Measurements from ENCODE around the gene ARHGAP24. TPM values are rescaled to one million over a fixed set of nuclear protein-coding genes. Genes with fewer than 3 reads are reported as not detected.

ARHGAP24 gene
- total and polyA plus RNA-seq, 3 donors from 2014 or later: 5.7 to 9.9 (median 9.4) TPM

DNA sequence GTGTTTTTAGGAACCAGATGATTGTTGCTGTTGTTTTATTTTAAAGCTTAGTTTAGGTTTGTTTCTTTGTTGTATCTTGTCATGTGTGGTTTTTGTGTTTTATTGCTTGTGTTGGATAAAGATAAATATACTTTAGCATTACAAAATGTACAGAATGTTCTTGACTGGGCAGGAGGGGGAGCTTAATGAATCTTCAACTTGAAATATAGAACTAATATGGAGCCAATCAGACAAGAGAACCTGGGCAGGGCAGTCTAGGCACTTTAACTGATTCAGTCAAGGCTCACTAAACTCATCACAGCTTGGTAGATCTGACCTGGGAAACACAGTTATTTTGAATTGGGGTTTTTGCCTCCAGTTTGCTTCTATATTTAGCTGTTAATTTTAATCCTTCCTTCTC, 304.2 kb downstream of the ARHGAP24 start:
- intact Hi-C loops (cut with DNase I; ENCODE audit: low total_unique reads): no loop called here
- Histone ChIP-seq H3K27me3 (no peaks in the 10 kb centered on the region), H3K4me3 (peak overlapping the region in 1 of 2 donors; percentile 16), H3K27ac (peak overlapping the region; percentile 23 to 34), H3K36me3 (ENCODE audit: low read depth, missing control alignments) (no peaks in the 10 kb centered on the region), H3K9me3 (no peaks in the 10 kb centered on the region), H3K4me1 (no peaks in the 10 kb centered on the region)
- TF ChIP-seq, protein P1, sequence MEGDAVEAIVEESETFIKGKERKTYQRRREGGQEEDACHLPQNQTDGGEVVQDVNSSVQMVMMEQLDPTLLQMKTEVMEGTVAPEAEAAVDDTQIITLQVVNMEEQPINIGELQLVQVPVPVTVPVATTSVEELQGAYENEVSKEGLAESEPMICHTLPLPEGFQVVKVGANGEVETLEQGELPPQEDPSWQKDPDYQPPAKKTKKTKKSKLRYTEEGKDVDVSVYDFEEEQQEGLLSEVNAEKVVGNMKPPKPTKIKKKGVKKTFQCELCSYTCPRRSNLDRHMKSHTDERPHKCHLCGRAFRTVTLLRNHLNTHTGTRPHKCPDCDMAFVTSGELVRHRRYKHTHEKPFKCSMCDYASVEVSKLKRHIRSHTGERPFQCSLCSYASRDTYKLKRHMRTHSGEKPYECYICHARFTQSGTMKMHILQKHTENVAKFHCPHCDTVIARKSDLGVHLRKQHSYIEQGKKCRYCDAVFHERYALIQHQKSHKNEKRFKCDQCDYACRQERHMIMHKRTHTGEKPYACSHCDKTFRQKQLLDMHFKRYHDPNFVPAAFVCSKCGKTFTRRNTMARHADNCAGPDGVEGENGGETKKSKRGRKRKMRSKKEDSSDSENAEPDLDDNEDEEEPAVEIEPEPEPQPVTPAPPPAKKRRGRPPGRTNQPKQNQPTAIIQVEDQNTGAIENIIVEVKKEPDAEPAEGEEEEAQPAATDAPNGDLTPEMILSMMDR (IDR thresholded peaks at IDR 0.05): no peak
- no peak for TF ChIP-seq POLR2A (IDR thresholded peaks at IDR 0.05)
- no peak for DNase-seq

DNA sequence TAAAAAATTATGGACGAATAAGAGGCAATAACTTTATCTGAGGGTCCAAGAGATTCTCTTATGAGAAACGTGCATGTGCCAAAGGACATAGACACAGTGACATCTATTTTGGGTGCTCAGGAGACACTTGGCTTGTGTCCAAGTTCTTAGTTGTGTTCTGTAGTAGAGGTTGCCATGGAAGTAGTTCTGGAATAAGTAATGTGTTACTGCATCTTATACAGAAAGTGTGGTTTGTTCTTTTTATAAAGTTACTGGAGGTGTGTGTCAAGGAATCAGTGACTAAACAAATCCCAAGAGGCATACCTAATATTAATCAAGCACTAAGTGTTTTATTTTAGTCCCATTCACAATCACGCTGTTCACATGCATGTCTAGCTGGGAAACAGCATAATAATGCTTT, 305.7 kb downstream of the ARHGAP24 start:
- intact Hi-C loops (cut with DNase I; ENCODE audit: low total_unique reads): no loop called here
- no peak overlapping the region for H3K27ac ChIP-seq
- H3K4me1 ChIP-seq: no peaks in the 10 kb centered on the region
- WGBS, 2 donors: 57 to 84% methylated on average over 3 of the region's 3 CpGs
- H3K36me3 ChIP-seq (ENCODE audit: low read depth, missing control alignments): no peaks in the 10 kb centered on the region
- H3K9me3 ChIP-seq: no peaks in the 10 kb centered on the region
- TF ChIP-seq, protein P1 (IDR thresholded peaks at IDR 0.05): no peak
- TF ChIP-seq POLR2A (IDR thresholded peaks at IDR 0.05): no peak
- no peaks in the 10 kb centered on the region for H3K27me3 ChIP-seq
- no peak for DNase-seq
- H3K4me3 ChIP-seq: no peak overlapping the region

DNA sequence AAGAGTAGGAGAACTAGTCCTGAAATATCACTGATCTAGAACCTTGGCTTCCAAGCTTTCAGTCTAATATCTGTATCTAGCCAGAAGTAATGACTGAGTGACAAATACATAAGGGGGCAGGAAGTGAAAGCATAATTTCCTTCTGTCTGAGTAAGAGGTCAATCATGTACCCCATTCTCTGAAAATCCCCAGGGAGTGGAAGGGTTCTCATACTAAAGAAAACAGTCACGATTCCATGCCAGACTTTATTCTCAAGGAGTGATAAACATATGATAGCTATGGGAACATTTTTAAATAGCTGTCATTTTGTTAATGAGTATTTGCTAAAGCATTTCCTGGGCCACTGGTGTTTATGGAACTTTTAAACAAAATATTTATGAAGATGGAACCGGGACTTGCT, 308.5 kb downstream of the ARHGAP24 start:
- TF ChIP-seq, protein P1 (IDR thresholded peaks at IDR 0.05): no peak
- TF ChIP-seq POLR2A (IDR thresholded peaks at IDR 0.05): no peak
- WGBS, 2 donors: 51 to 63% methylated on average over 2 of the region's 2 CpGs
- intact Hi-C loops (cut with DNase I; ENCODE audit: low total_unique reads): no loop called here
- no peak overlapping the region for H3K4me3 ChIP-seq
- no peaks in the 10 kb centered on the region for H3K27me3 ChIP-seq
- no peaks in the 10 kb centered on the region for H3K9me3 ChIP-seq
- no peaks in the 10 kb centered on the region for H3K4me1 ChIP-seq
- no peaks in the 10 kb centered on the region for H3K36me3 ChIP-seq (ENCODE audit: low read depth, missing control alignments)
- DNase-seq: no peak
- H3K27ac ChIP-seq: no peak overlapping the region

DNA sequence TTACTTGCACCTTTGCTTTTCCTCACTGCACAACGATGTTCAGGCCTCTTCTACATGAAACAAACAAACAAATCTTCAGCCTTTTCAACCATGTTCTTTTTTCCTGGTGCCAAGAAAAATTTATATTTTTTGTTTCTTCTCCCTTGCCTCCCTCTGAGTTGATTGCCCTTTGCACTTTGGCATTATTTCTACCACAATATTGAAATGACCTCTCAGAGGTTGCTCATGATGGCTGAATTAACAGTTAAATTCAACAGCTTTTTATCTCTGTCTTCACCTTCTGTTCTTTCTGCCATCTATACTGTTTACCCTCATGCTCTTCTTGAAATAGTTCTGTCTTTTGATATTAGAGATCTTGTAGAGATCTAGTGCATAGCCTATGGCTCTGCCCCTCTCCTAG, 308.9 kb downstream of the ARHGAP24 start:
- Histone ChIP-seq H3K27ac (no peak overlapping the region), H3K9me3 (no peaks in the 10 kb centered on the region), H3K36me3 (ENCODE audit: low read depth, missing control alignments) (no peaks in the 10 kb centered on the region), H3K4me3 (no peak overlapping the region), H3K4me1 (no peaks in the 10 kb centered on the region), H3K27me3 (no peaks in the 10 kb centered on the region)
- DNase-seq: no peak
- TF ChIP-seq POLR2A (IDR thresholded peaks at IDR 0.05): no peak
- TF ChIP-seq, protein P1 (IDR thresholded peaks at IDR 0.05): no peak
- intact Hi-C loops (cut with DNase I; ENCODE audit: low total_unique reads): no loop called here
- 73 to 76% methylated on average over 1 of the region's 1 CpG for WGBS, 2 donors

DNA sequence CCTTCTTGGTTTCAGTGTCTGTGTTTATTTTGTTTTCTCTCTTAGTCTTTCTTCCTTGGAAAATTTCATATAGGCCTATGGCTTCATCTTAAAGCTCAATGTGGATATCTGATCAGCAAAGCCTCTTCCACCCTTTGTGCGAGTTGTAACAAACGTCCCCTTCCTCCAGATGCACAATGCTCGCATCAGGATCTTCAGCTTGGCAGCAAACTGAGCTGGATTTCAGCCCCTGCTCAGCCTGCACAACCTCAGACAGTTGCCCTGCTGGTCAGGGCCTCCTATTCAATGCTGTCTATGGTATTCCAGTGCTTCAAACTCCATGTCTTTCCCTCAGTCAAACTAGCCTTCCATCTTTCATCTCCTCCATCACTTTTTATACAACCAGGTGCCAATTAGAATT, 309.4 kb downstream of the ARHGAP24 start:
- H3K4me1 ChIP-seq: no peaks in the 10 kb centered on the region
- DNase-seq: no peak

More for the DNA sequence above, 309.4 kb downstream of the ARHGAP24 start:
- WGBS, 2 donors: 92 to 95% methylated on average over 3 of the region's 3 CpGs
- intact Hi-C loops (cut with DNase I; ENCODE audit: low total_unique reads): no loop called here
- H3K9me3 ChIP-seq: no peaks in the 10 kb centered on the region
- H3K4me3 ChIP-seq: no peak overlapping the region
- no peak overlapping the region for H3K27ac ChIP-seq
- no peaks in the 10 kb centered on the region for H3K36me3 ChIP-seq (ENCODE audit: low read depth, missing control alignments)
- H3K27me3 ChIP-seq: no peaks in the 10 kb centered on the region
- TF ChIP-seq, protein P1 (IDR thresholded peaks at IDR 0.05): no peak
- no peak for TF ChIP-seq POLR2A (IDR thresholded peaks at IDR 0.05)
